K562 (cell line): ENCODE measurements around the gene KCND1. TPM values are rescaled to one million over a fixed set of nuclear protein-coding genes. Genes with fewer than 3 reads are reported as not detected.

Experiments
- ATAC-seq: fragments of 200-7000 bp; cut with Tn5 transposase; 3 replicates; pipeline ENCODE4 v1.9.1; 2020; ENCODE audit warnings: moderate library complexity
- BruUV-seq: library from RNA; stranded (reverse); fragments of 400-500 nt; replicated peaks from 2 replicates; lab custom pipeline; 2021; lab: Mats Ljungman, UMichigan
- CTCF ChIA-PET: fragments of 300-600 bp; formaldehyde crosslinking; extraction: SDS; loops from one replicate; lab custom pipeline; 2021; ENCODE audit warnings: low intra/inter-chr PET ratio; lab: Yijun Ruan, JAX
- POLR2A ChIA-PET: fragments of 300-600, 350-650 bp; sonication (Branson Sonifier 250); formaldehyde crosslinking; extraction: SDS; loops from one replicate; lab custom pipeline; 2021; ENCODE audit warnings: antibody characterized with exemption, inconsistent platforms; lab: Yijun Ruan, JAX
- DNase-seq, 4 experiments: peaks; one replicate each; pipeline versions ENCODE4 v3.0.0 to v3.0.0-alpha.2; 2011 to 2018; ENCODE audit warnings: low spot score in 3 of 4, mixed read lengths in 3 of 4; ENCODE audit errors: extremely low read depth in 1 of 4
- FAIRE-seq: peaks from 2 replicates; lab custom pipeline; 2011; peaks lifted over from hg19 to GRCh38; lab: Jason Lieb, UNC
- H2AFZ ChIP-seq: 2 replicates; pipeline ENCODE4 v1.6.0; 2011; ENCODE audit warnings: low read depth, low read length, control low read depth, inconsistent platforms
- H3K27ac ChIP-seq: fragments of 200-600 bp; 3 replicates; pipeline ENCODE4 v1.8.0; 2011; ENCODE audit warnings: low read depth, mild to moderate bottlenecking, control low read depth, inconsistent platforms, low read length, moderate library complexity, mixed read lengths; ENCODE audit errors: extremely low read depth
- H3K27me3 ChIP-seq, 2 experiments: fragments of 300-600 bp in 1 of 2; 2 replicates in 1 of 2; 3 replicates in 1 of 2; pipeline versions ENCODE4 v1.6.0 to v1.8.0; 2011; ENCODE audit warnings: inconsistent platforms in 2 of 2, low read length in 2 of 2, mild to moderate bottlenecking in 1 of 2, mixed read lengths in 1 of 2, moderate library complexity in 1 of 2; ENCODE audit not compliant: control insufficient read depth in 2 of 2, insufficient read depth in 2 of 2
- H3K36me3 ChIP-seq: fragments of 300-600 bp; 3 replicates; pipeline ENCODE4 v1.8.0; 2011; ENCODE audit warnings: mild to moderate bottlenecking, low read length, inconsistent platforms; ENCODE audit not compliant: control insufficient read depth, insufficient read depth
- H3K4me1 ChIP-seq, 2 experiments: fragments of 200-600 bp in 1 of 2; replicated peaks in 1 of 2; 2 replicates in 1 of 2; 3 replicates in 1 of 2; pipeline versions ENCODE4 v1.5.1 to v1.8.0; 2011; ENCODE audit warnings: inconsistent platforms in 2 of 2, low read length in 2 of 2, mild to moderate bottlenecking in 1 of 2, mixed read lengths in 1 of 2, moderate library complexity in 1 of 2; ENCODE audit not compliant: control insufficient read depth in 2 of 2, insufficient read depth in 2 of 2
- H3K4me2 ChIP-seq: 2 replicates; pipeline ENCODE4 v1.6.1; 2011; ENCODE audit warnings: low read length, control low read depth, inconsistent platforms, mixed read lengths; ENCODE audit not compliant: insufficient read depth
- H3K4me3 ChIP-seq: fragments of 200-600 bp; sonication (generic), shearing (Covaris generic); 2 replicates; pipeline ENCODE4 v1.5.1; 2016; ENCODE audit warnings: control low read depth, inconsistent platforms
- H3K79me2 ChIP-seq: fragments of 200-600 bp; 3 replicates; pipeline ENCODE4 v1.8.0; 2011; ENCODE audit warnings: low read length, inconsistent platforms; ENCODE audit not compliant: control insufficient read depth, insufficient read depth
- H3K9ac ChIP-seq, 2 experiments: 2 replicates each; pipeline versions ENCODE4 v1.6.0 to v1.6.1; 2011; ENCODE audit warnings: low read depth in 2 of 2, low read length in 2 of 2, control low read depth in 1 of 2, inconsistent platforms in 1 of 2, mild to moderate bottlenecking in 1 of 2, mixed read lengths in 1 of 2; ENCODE audit not compliant: insufficient read depth in 1 of 2
- H3K9me1 ChIP-seq: one replicate; pipeline ENCODE4 v1.6.0; 2011; ENCODE audit warnings: inconsistent platforms, mild to moderate bottlenecking, low read length, moderate library complexity; ENCODE audit not compliant: control insufficient read depth, insufficient read depth
- H3K9me3 ChIP-seq: replicated peaks from 2 replicates; pipeline ENCODE4 v1.5.1; 2011; ENCODE audit warnings: low read depth, low read length, inconsistent platforms; ENCODE audit not compliant: control insufficient read depth, insufficient read depth
- H4K20me1 ChIP-seq: replicated peaks from 2 replicates; pipeline ENCODE4 v1.6.1; 2011; ENCODE audit warnings: low read length, inconsistent platforms, mixed read lengths; ENCODE audit not compliant: control insufficient read depth, insufficient read depth
- BCLAF1 ChIP-seq, 2 experiments: fragments of 450-650 bp in 1 of 2; IDR thresholded peaks; 2 replicates each; pipeline ENCODE4 v1.6.1; 2011 to 2017; ENCODE audit warnings: low read depth in 2 of 2, antibody characterized with exemption in 1 of 2, borderline replicate concordance in 1 of 2, low read length in 1 of 2, mild to moderate bottlenecking in 1 of 2, mixed read lengths in 1 of 2; ENCODE audit not compliant: control insufficient read depth in 1 of 2
- ESRRB ChIP-seq: fragments of 250-450 bp; sonication (Bioruptor Pico); IDR thresholded peaks from 2 replicates; pipeline ENCODE4 v1.5.0; 2020; ENCODE audit warnings: mild to moderate bottlenecking, moderate library complexity, borderline replicate concordance
- ETV5 ChIP-seq: sonication (generic); formaldehyde crosslinking; IDR thresholded peaks from 2 replicates; pipeline ENCODE4 v1.4.0; 2020; ENCODE audit warnings: low read depth, mild to moderate bottlenecking, missing genetic modification reagents
- GATA2 ChIP-seq: sonication (generic); formaldehyde crosslinking; IDR thresholded peaks from 2 replicates; pipeline ENCODE4 v1.4.0; 2020; ENCODE audit warnings: mild to moderate bottlenecking, missing genetic modification reagents
- HDAC6 ChIP-seq: IDR thresholded peaks from 2 replicates; pipeline ENCODE4 v1.6.1; 2012; ENCODE audit warnings: low read depth, mild to moderate bottlenecking, control low read depth, inconsistent platforms, low read length, moderate library complexity
- NFRKB ChIP-seq: fragments of 450-650 bp; IDR thresholded peaks from 2 replicates; pipeline ENCODE4 v1.6.1; 2016; ENCODE audit warnings: low read depth
- POLR2AphosphoS2 ChIP-seq: IDR thresholded peaks from 2 replicates; pipeline ENCODE4 v1.6.1; 2012; ENCODE audit warnings: low read length, improper control_type of control experiment
- RFX7 ChIP-seq: fragments of 250-450 bp; sonication (Bioruptor Pico); IDR thresholded peaks from 2 replicates; pipeline ENCODE4 v1.5.1; 2021; ENCODE audit warnings: mild to moderate bottlenecking
- SREBF2 ChIP-seq: sonication (generic); formaldehyde crosslinking; IDR thresholded peaks from 2 replicates; pipeline ENCODE4 v1.4.0; 2020; ENCODE audit warnings: mild to moderate bottlenecking, missing genetic modification reagents
- TFAP4 ChIP-seq: sonication (generic); formaldehyde crosslinking; IDR thresholded peaks from 2 replicates; pipeline ENCODE4 v1.8.0; 2022; ENCODE audit warnings: missing genetic modification reagents, mild to moderate bottlenecking, moderate library complexity, borderline replicate concordance
- ZNF436 ChIP-seq: fragments of 250-450, 450-650 bp; sonication (Bioruptor Pico); formaldehyde crosslinking; IDR thresholded peaks from 2 replicates; pipeline ENCODE4 v1.7.0; 2020; ENCODE audit warnings: mild to moderate bottlenecking
- WGBS: fragments of 100-300 bp; shearing (Covaris generic); methylation state at CpG from one replicate; pipeline ENCODE4 v1.1.6; 2016; ENCODE audit warnings: low coverage, mixed read lengths; ENCODE audit not compliant: insufficient coverage; ENCODE audit errors: missing lambda C conversion rate; 5-methylcytosine and 5-hydroxymethylcytosine counted together
- in situ Hi-C: fragments of 300-500 bp; cut with MboI; formaldehyde crosslinking; loops from 4 replicates; pipeline ENCODE4 v1.15.0; 2018; ENCODE audit warnings: inconsistent platforms, mixed read lengths
- intact Hi-C: fragments of 100-400 bp; cut with micrococcal nuclease; formaldehyde crosslinking; loops from 2 replicates; pipeline ENCODE4 v1.14.2; 2022
- polyA plus RNA-seq, 8 experiments: library from polyadenylated mRNA; depleted of rRNA in 4 of 8; stranded (reverse) in 5 of 8; unstranded in 3 of 8; fragments of >200 nt; fragmentation: Nextera tagmentation in 2 of 8; fragmentation: Illumina TruSeq in 1 of 8; extraction: Ambion mirVana in 2 of 8; extraction: Trizol in 1 of 8; gene quantifications; 2 replicates each; pipeline versions ENCODE4 v1.2.1 to v1.2.3, GENCODE V29; 2011 to 2014; ENCODE audit warnings: inconsistent platforms in 1 of 8, missing spikeins in 1 of 8
- total RNA-seq, 7 experiments: library from RNA; depleted of rRNA in 6 of 7; stranded (reverse); fragments of >200 nt in 6 of 7; fragmentation: Illumina TruSeq in 2 of 7; extraction: Trizol in 2 of 7; gene quantifications; 2 replicates each; pipeline versions ENCODE4 v1.2.1 to v1.2.3, GENCODE V29; 2011 to 2021; ENCODE audit warnings: low replicate concordance in 1 of 7

The KCND1 gene
- total and polyA plus RNA-seq, 9 of the 15 experiments (the other 6 are each of a cell fraction or from before 2014, with no cell fraction given) = 0.06 to 0.83 (median 0.39) TPM; not detected in 1

- in situ Hi-C loops (no loop called here), intact Hi-C loops (no loop called here)
- Histone ChIP-seq H4K20me1 (no peaks in the 10 kb centered on the region), H3K9me3 (no peaks in the 10 kb centered on the region), H2AFZ (no peak overlapping the region), H3K4me3 (no peak overlapping the region), H3K27me3 (no peaks in the 10 kb centered on the region), H3K36me3 (peaks cover 66% of the 10 kb centered on the region), H3K27ac (no peak overlapping the region), H3K9ac (no peak overlapping the region), H3K4me2 (no peak overlapping the region), H3K4me1 (peaks cover 0 to 5% of the 10 kb centered on the region in 2 experiments; a peak in 1 of 5 replicates), H3K79me2 (peaks cover 4% of the 10 kb centered on the region; the same call in 1 of the 3 replicates), H3K9me1 (no peaks in the 10 kb centered on the region)
- FAIRE-seq (no peak), DNase-seq (no peak), ATAC-seq (no peak)
- no peak for TF ChIP-seq TFAP4
- no peak for TF ChIP-seq NFRKB
- no peak for TF ChIP-seq HDAC6
- TF ChIP-seq BCLAF1 (IDR thresholded peaks at IDR 0.05; ENCODE audit: borderline replicate concordance in 1 of 2, control insufficient read depth in 1 of 2, low read depth in 2 of 2, low read length in 1 of 2) = no peak
- no peak for TF ChIP-seq SREBF2 (CRISPR knock-in tag)
- no peak for TF ChIP-seq POLR2AphosphoS2
- no peak for TF ChIP-seq RFX7 (CRISPR knock-in tag)
- TF ChIP-seq ZNF436 (CRISPR knock-in tag) = no peak
- no peak for TF ChIP-seq ESRRB (CRISPR knock-in tag)
- no peak for TF ChIP-seq ETV5 (CRISPR knock-in tag)
- TF ChIP-seq GATA2 (CRISPR knock-in tag) = no peak
- CTCF ChIA-PET = no interaction called here
- BruUV-seq = no TSS peak
- WGBS = 93% methylated on average over 2 of the region's 2 CpGs
- POLR2A ChIA-PET = interaction anchor here (0.6 to 0.7 kb wide), 2 partner anchors 9 to 16 kb away, joined by 3 read pairs; partner anchors contain the start of gene SLC35A2
These were observed 43.8 kb downstream of the KCND1 start for GRCh38 chrX:48927736-48928382.
